Neural progenitor cell (in vitro differentiated cells): Measurements from ENCODE around the gene GRM2. TPM values are rescaled to one million over a fixed set of nuclear protein-coding genes. Genes with fewer than 3 reads are reported as not detected.

ENCODE experiments used
- DNase-seq: peaks from one replicate; pipeline ENCODE4 v3.0.0-alpha.2; 2016; ENCODE audit warnings: low spot score
- H2AFZ ChIP-seq: fragments of 200-600 bp; sonication (generic); replicated peaks from 2 replicates; pipeline ENCODE4 v1.6.1; 2016; ENCODE audit warnings: antibody characterized with exemption
- H3F3A ChIP-seq: fragments of 200-600 bp; sonication (generic); 2 replicates; pipeline ENCODE4 v1.6.1; 2016; ENCODE audit warnings: antibody characterized with exemption, low read depth
- H3K27ac ChIP-seq: fragments of 200-600 bp; sonication (generic); 2 replicates; pipeline ENCODE4 v1.5.1; 2016; ENCODE audit warnings: mild to moderate bottlenecking
- H3K27me3 ChIP-seq: fragments of 200-600 bp; sonication (generic); 2 replicates; pipeline ENCODE4 v1.6.1; 2016; ENCODE audit warnings: mild to moderate bottlenecking, moderate library complexity
- H3K36me3 ChIP-seq: fragments of 200-600 bp; sonication (generic); 2 replicates; pipeline ENCODE4 v1.5.1; 2016
- H3K4me1 ChIP-seq: fragments of 200-600 bp; sonication (generic); 2 replicates; pipeline ENCODE4 v1.6.1; 2016; ENCODE audit warnings: mixed run types
- H3K4me2 ChIP-seq: fragments of 200-600 bp; sonication (generic); 2 replicates; pipeline ENCODE4 v1.6.1; 2016
- H3K4me3 ChIP-seq: fragments of 200-600 bp; sonication (generic); 2 replicates; pipeline ENCODE4 v1.5.1; 2016
- H3K79me2 ChIP-seq: fragments of 200-600 bp; sonication (generic); 2 replicates; pipeline ENCODE4 v1.6.1; 2016; ENCODE audit warnings: low read depth
- H3K9ac ChIP-seq: fragments of 200-600 bp; sonication (generic); 2 replicates; pipeline ENCODE4 v1.6.1; 2016
- H3K9me3 ChIP-seq: fragments of 200-600 bp; sonication (generic); 2 replicates; pipeline ENCODE4 v1.5.1; 2016; ENCODE audit warnings: low read depth
- H4K20me1 ChIP-seq: fragments of 200-600 bp; sonication (generic); 2 replicates; pipeline ENCODE4 v1.6.1; 2016; ENCODE audit warnings: low read depth
- H3K27ac Mint-ChIP-seq: 3 replicates; pipeline ENCODE4 v1.8.0; 2021; ENCODE audit warnings: mixed read lengths
- H3K27me3 Mint-ChIP-seq: 2 replicates; pipeline ENCODE4 v1.8.0; 2022; ENCODE audit warnings: low read depth, mild to moderate bottlenecking, inconsistent platforms, moderate library complexity, mixed read lengths; ENCODE audit not compliant: insufficient read depth
- H3K36me3 Mint-ChIP-seq: 3 replicates; pipeline ENCODE4 v1.8.0; 2021; ENCODE audit warnings: mixed read lengths
- H3K4me1 Mint-ChIP-seq: 3 replicates; pipeline ENCODE4 v1.8.0; 2021; ENCODE audit warnings: mixed read lengths
- H3K4me3 Mint-ChIP-seq: 3 replicates; pipeline ENCODE4 v1.8.0; 2021; ENCODE audit warnings: mild to moderate bottlenecking, moderate library complexity, mixed read lengths
- H3K9me3 Mint-ChIP-seq: 3 replicates; pipeline ENCODE4 v1.8.0; 2020; ENCODE audit warnings: mixed read lengths
- CTCF ChIP-seq: fragments of 200-600 bp; sonication (generic); IDR thresholded peaks from 2 replicates; pipeline ENCODE4 v1.5.1; 2017; ENCODE audit warnings: antibody characterized with exemption, mild to moderate bottlenecking
- EZH2 ChIP-seq: fragments of 200-600 bp; sonication (generic); IDR thresholded peaks from 2 replicates; pipeline ENCODE4 v1.6.1; 2017; ENCODE audit warnings: antibody characterized with exemption, mild to moderate bottlenecking, moderate library complexity
- EZH2phosphoT487 ChIP-seq: fragments of 200-600 bp; sonication (generic); IDR thresholded peaks from 2 replicates; pipeline ENCODE4 v1.6.1; 2017; ENCODE audit warnings: antibody characterized with exemption
- total RNA-seq: library from RNA; depleted of rRNA; stranded (reverse); fragments of >200 nt; gene quantifications from 2 replicates; pipeline ENCODE4 v1.2.3, GENCODE V29; 2015; ENCODE audit warnings: low replicate concordance

GRM2 gene
- 1.9 and 4.9 TPM in 2 replicates for total RNA-seq

GRCh38 chr3:51706788-51707731 lies at the start of gene GRM2:
TSS of gene GRM2 (plus strand) at chr3:51707068. CDS start at chr3:51708984, 1,916 bp downstream.
- Histone ChIP-seq H3K27ac (no peak within 1 kb of the TSS), H2AFZ (peak within 1 kb of the TSS; percentile 97)
- H3K4me3 Mint-ChIP-seq, result peak within 1 kb of the TSS; percentile 83

GRCh38 chr3:51657234-51657633 lies 49.6 kb upstream of the GRM2 start:
- no peak for TF ChIP-seq EZH2phosphoT487
- TF ChIP-seq CTCF, result no peak
- no peak for TF ChIP-seq EZH2
- Histone ChIP-seq H3K4me3 (no peak overlapping the region), H3F3A (no peaks in the 10 kb centered on the region), H3K27ac (no peak overlapping the region), H2AFZ (no peak overlapping the region), H3K4me1 (no peaks in the 10 kb centered on the region), H3K79me2 (no peaks in the 10 kb centered on the region), H3K4me2 (no peak overlapping the region), H3K9me3 (no peaks in the 10 kb centered on the region), H4K20me1 (no peaks in the 10 kb centered on the region), H3K36me3 (no peaks in the 10 kb centered on the region), H3K27me3 (no peaks in the 10 kb centered on the region), H3K9ac (no peak overlapping the region)
- Mint-ChIP-seq H3K27me3 (no peaks in the 10 kb centered on the region), H3K36me3 (peaks cover 34% of the 10 kb centered on the region), H3K4me1 (no peaks in the 10 kb centered on the region), H3K4me3 (no peak overlapping the region), H3K9me3 (peaks cover 3% of the 10 kb centered on the region), H3K27ac (no peak overlapping the region)
- DNase-seq, result no peak

More at GRCh38 chr3:51706788-51707731, at the start of gene GRM2:
- H3K36me3 ChIP-seq, result no peaks in the 10 kb centered on the region
- peak within 1 kb of the TSS; percentile 88 for H3K4me2 ChIP-seq
- H3K9ac ChIP-seq, result no peak within 1 kb of the TSS
- Mint-ChIP-seq H3K9me3 (no peaks in the 10 kb centered on the region), H3K27me3 (peaks cover 21% of the 10 kb centered on the region), H3K36me3 (peaks cover 2% of the 10 kb centered on the region), H3K4me1 (peaks cover 38% of the 10 kb centered on the region), H3K27ac (no peak within 1 kb of the TSS)
- DNase-seq, result peak; percentile 98
- H3K27me3 ChIP-seq, result peaks cover 40% of the 10 kb centered on the region
- H3K9me3 ChIP-seq, result no peaks in the 10 kb centered on the region
- peaks cover 8% of the 10 kb centered on the region for H3F3A ChIP-seq
- H3K4me1 ChIP-seq, result peaks cover 26% of the 10 kb centered on the region
- H4K20me1 ChIP-seq, result peaks cover 15% of the 10 kb centered on the region
- no peaks in the 10 kb centered on the region for H3K79me2 ChIP-seq
- TF ChIP-seq CTCF, result no peak
- TF ChIP-seq EZH2, result no peak
- no peak for TF ChIP-seq EZH2phosphoT487
- H3K4me3 ChIP-seq, result peak within 1 kb of the TSS; percentile 63

GRCh38 chr3:51659942-51660341 lies 46.9 kb upstream of the GRM2 start:
- no peak overlapping the region for H3K4me2 ChIP-seq
- no peaks in the 10 kb centered on the region for H4K20me1 ChIP-seq
- H3K4me1 ChIP-seq, result no peaks in the 10 kb centered on the region
- no peaks in the 10 kb centered on the region for H3K27me3 ChIP-seq
- H3K9ac ChIP-seq, result no peak overlapping the region
- H3K36me3 Mint-ChIP-seq, result peaks cover 38% of the 10 kb centered on the region
- H3F3A ChIP-seq, result no peaks in the 10 kb centered on the region
- H3K4me3 Mint-ChIP-seq, result no peak overlapping the region
- H3K27ac Mint-ChIP-seq, result no peak overlapping the region
- no peaks in the 10 kb centered on the region for H3K9me3 ChIP-seq
- no peak overlapping the region for H2AFZ ChIP-seq
- TF ChIP-seq EZH2, result no peak
- no peak for TF ChIP-seq CTCF
- TF ChIP-seq EZH2phosphoT487, result no peak
- no peak overlapping the region for H3K27ac ChIP-seq
- H3K36me3 ChIP-seq, result no peaks in the 10 kb centered on the region
- no peaks in the 10 kb centered on the region for H3K4me1 Mint-ChIP-seq
- H3K9me3 Mint-ChIP-seq, result no peaks in the 10 kb centered on the region
- no peak for DNase-seq
- H3K79me2 ChIP-seq, result no peaks in the 10 kb centered on the region
- no peak overlapping the region for H3K4me3 ChIP-seq
- H3K27me3 Mint-ChIP-seq, result peaks cover 2% of the 10 kb centered on the region
